ENCODE results near the gene PPM1N. TPM values are rescaled to one million over a fixed set of nuclear protein-coding genes. Genes with fewer than 3 reads are reported as not detected.

Gene PPM1N
- total and polyA plus RNA-seq, 2 of the 13 experiments (the other 11 are each of a cell fraction or from before 2014, with no cell fraction given) = 0.31 to 1.8 TPM

- TF ChIP-seq ZNF407 (CRISPR knock-in tag; IDR thresholded peaks at IDR 0.05; ENCODE audit: not compliant biosample characterization) (no peak), ZNF260 (CRISPR knock-in tag; IDR thresholded peaks at IDR 0.05; ENCODE audit: borderline replicate concordance, low read depth) (no peak), ZNF230 (CRISPR knock-in tag; IDR thresholded peaks at IDR 0.05) (no peak), ZNF691 (CRISPR knock-in tag; IDR thresholded peaks at IDR 0.05; ENCODE audit: borderline replicate concordance, low read depth) (peak; percentile 41; the same call in 1 of the 2 replicates), ARID2 (CRISPR knock-in tag; IDR thresholded peaks at IDR 0.05; ENCODE audit: borderline replicate concordance) (no peak; the same call in 1 of the 2 replicates), ZBTB2 (CRISPR knock-in tag; IDR thresholded peaks at IDR 0.05; ENCODE audit: low read depth) (peak; percentile 42; the same call in 1 of the 2 replicates), ONECUT2 (CRISPR knock-in tag; IDR thresholded peaks at IDR 0.05) (no peak), ZNF547 (CRISPR knock-in tag; IDR thresholded peaks at IDR 0.05) (no peak), MYNN (CRISPR knock-in tag; IDR thresholded peaks at IDR 0.05; ENCODE audit: low read depth) (no peak), ELF3 (CRISPR knock-in tag; IDR thresholded peaks at IDR 0.05) (no peak; the same call in 1 of the 2 replicates), ZNF501 (CRISPR knock-in tag; IDR thresholded peaks at IDR 0.05) (no peak), TOPORS (CRISPR knock-in tag; IDR thresholded peaks at IDR 0.05) (no peak), ATF6 (CRISPR knock-in tag; conservative IDR thresholded peaks at IDR 0.05) (0 out of 2 replicates have a peak, but pooled peaks have one; percentile 21), JUNB (CRISPR knock-in tag; IDR thresholded peaks at IDR 0.05; ENCODE audit: borderline replicate concordance) (no peak), NFYC (CRISPR knock-in tag; IDR thresholded peaks at IDR 0.05) (no peak; the same call in 1 of the 2 replicates)
These were observed 9.0 kb downstream of the PPM1N start, which contains the start of gene VASP (continued) for GRCh38 chr19:45506989-45507871.
